ENCODE data around the gene IMPDH1.

Gene IMPDH1

DNA sequence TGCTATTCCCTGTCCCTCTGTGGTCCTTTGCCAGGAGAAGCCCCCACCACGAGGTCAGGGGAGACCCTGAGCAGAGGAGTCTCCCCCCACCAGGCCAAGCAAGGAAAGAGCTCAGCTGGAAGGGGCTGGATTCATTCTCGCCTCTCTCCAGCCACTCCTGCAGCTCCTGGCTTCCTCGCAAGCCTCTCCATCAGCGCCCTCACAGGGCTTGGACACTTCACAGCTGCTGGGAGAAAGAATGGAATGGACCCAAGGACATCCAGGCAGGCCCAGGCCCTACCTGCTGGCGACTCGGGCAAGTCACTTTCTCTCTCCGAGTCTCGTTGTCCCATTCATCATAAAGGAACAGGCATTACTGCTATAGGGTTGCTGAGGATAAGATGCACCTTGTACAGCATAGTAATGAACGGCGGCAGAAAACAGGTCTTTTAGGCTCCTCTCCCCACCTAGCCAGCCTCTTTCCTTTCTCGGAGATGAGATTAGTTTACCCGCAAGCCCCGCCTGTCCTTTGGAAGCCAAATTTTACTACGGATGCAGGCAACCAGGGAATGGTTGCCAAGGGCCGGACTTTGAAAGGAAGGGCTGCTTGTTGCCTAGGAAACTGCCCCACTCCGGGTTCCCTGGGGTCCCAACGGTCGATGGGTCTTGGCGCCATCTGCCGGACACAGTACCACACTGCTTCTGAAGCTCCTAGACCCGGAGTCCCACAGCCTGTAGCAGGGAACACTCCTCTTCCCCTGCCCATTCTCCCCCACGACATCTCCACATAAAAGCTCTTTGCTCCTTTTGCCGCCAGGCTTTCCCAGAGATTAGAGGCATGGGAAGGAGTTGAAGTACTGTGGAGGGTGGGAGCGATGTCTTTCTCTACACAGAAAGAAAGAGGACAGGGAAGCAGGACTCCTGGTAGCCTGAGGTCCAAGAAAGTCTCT, 22.3 kb downstream of the IMPDH1 start:
- peak; percentile 59 to 74 for DNase-seq

DNA sequence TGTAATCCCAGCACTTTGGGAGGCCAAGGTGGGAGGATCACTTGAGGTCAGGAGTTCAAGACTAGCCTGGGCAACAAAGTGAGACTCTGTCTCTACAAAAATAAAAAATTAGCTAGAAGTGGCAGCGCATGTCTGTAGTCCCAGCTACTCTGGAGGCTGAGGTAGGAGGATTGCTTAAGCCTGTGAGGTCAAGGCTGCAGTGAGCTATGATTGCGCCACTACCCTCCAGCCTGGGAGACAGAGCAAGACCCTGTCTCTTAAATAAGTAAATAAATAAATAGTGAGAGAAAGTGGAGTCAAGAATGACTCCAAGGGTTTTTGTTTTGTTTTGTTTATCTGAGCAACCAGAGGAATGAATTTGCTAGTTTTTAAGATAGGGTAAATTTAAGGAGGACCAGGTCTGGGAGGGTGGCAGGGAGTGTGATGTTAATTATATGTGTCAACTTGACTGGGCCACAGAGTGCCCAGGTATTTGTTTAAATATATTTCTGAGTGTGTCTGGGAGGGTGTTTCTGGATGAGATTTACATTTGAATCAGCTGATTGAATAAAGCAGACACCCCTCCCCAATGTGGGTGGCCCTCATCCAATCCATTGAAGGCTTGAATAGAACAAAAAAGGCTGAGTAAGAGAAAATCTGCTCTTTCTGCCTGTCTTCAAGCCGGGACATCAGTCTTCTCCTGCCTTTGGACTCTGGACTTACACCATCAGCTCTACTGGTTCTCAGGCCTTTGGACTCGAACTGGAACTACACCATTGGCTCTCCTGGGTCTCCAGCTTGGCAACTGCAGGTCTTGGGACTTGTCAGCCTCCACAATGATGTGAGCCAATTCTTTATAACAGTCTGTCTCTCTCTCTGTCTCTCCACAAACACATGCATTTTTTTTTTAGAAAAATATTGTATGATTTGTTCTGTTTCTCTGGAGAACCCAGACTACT, 23.5 kb downstream of the IMPDH1 start:
- no peak for DNase-seq

DNA sequence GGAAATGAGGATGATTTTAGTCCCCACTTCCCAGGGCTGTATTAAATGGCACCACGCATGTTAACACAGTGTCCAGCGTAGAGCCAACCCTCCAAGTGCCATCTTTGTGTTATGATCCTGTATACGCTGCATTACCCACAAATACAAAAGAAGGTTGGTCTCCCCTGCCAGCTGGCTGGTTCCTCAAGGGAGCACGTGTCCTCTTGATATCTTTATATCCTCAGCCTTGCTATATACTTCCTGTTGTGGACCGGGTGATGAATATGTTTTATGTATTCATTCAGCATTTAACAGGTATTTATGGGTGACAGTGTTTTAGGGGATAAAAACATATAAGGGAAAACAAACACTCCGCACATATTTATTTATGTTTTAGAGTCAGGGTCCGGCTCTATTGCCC, 25.1 kb downstream of the IMPDH1 start:
- no peak for DNase-seq

DNA sequence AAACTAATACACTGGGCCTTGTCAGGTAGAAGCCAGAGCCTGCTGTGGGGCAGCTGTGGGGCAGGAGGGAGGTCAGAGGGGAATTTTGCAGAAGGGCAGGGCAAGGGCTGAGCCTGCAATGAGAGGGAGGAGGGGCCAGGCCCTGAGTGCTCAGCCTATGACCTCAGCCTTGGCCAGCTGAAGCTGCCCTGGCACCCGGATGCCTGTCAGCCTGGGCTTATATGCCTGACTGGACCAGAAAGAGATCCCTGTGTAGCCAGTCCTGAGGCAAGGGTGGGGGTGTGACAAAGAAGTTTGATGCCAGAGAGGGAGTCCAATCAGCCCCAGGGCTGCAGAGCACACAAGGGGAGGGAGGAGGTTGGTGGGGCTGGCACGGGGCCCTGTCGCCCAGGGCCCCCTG, 26.0 kb downstream of the IMPDH1 start:
- DNase-seq, result no peak

DNA sequence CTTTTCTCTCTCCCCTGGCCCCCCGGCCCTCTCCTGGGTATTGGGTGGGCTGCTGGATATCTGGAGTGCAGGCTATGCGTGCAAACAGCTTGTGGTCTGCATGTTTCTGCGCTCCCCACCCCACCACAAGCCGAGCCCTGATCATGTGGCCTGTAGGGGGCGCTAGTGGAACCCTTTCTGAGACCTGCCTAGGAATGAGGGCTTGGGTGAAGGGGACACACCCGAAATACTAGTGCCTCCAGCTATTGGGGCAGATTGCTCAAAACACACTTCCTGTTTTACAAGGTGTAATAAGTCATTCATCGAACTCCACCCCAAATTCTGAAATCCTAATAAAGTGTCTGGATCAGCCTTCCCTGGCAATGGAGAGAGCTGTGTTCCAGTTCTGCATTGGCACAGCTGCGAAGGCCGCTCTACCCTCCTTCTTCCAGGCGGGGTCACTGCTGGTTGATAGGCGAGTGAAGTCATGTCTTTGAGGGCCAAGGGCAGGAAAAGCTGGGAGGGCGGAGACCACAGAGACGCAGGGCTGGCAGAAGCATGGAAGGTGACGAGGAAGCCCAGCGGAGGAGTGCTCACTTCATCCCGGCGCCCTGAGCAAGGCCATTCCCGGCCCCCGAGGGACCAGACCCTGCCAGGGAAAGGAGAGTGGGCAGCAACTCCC, 28.5 kb downstream of the IMPDH1 start:
- DNase-seq, result peak in 1 of 2 experiments; percentile 26

DNA sequence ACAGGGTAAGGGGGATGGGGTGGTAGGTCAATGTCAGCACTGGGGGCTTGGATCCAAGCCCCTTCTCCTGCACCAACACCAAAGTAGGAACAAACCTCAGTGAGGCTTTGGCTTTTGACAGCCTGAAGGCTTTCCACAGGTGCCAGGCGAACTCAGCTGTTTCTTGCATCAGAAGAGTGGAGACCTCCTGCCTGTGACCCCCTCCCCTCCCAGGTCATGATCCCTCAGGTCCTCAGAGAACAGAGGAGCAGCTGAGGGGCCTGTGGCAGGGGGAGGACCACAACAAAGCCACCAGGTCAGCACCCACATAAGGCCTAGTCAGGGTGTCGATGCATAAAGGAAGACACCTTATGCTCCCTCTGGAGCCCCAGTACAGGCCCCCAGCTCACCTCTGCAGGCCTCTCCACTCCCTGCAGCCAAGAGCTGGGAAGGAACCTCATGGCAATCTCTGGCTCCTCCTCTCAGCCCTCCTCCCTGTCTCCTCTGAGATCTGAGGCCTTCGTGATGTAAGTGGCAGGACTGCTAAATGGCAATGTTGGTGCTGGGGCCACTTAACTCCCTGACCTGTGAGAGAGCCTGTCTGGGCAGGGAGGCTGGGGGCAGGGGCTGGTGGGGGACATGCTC, 29.2 kb downstream of the IMPDH1 start:
- no peak for DNase-seq

DNA sequence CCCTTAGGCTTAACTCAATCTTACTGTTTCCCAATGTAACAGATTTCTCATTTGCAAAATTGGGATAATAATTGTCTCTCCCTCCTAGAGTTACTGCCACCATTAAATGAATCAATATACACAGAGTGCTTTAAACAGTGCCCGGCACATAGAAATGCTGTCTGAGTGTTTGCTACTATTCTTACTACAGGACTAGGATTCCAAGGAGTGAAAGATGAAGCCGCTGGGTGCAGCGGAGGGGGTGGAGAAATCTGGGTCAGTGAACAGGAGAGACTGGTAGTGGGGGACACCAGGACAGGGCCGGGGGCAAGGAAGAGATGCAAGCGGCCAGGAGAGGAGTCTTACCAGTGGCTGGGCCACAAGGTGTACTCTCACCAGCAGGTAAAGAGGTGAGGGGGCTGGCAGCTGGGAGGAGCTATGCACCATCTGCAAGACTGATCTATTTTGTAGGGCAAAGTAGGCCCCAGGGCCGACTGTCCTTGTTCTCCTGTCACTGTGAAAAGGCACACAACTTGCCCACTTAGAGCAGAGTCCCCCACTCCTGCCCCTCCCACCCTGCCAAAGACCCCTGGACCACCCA, 29.8 kb downstream of the IMPDH1 start:
- DNase-seq, result no peak

DNA sequence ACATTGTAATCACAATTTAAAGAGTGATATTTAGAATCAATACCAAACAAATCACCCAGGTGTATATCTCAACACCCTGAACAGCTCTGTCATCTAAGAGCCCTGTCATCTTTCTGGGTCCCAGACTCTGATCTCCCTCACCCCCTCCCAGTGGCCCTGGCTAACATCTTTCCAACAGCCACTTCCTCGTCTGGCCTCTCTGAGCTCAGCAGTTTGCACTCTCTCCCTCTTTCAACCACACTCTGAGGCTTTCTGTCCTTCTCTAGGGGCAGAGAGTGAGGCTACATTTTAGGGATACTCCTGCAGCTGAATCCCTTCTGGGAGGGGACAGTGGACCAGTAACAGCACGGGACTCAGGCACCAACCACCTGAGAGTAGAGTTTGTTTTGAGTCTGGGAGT, 31.1 kb downstream of the IMPDH1 start:
- no peak for DNase-seq

DNA sequence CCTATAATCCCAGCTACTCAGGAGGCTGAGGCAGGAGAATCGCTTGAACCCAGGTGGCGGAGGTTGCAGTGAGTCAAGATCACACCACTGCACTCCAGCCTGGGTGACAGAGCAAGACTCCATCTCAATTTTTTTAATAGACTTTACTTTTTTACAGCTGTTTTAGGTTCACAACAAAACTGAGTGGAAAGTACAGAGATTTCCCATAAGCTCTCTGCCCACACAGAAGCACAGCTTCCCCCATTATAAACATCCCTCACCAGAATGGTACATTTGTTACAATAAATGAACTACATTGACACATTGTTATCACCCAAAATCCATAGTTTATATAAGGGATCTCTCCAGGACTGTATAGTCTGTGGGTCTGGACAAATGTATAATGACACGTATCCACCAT, 33.7 kb downstream of the IMPDH1 start:
- DNase-seq, result no peak

DNA sequence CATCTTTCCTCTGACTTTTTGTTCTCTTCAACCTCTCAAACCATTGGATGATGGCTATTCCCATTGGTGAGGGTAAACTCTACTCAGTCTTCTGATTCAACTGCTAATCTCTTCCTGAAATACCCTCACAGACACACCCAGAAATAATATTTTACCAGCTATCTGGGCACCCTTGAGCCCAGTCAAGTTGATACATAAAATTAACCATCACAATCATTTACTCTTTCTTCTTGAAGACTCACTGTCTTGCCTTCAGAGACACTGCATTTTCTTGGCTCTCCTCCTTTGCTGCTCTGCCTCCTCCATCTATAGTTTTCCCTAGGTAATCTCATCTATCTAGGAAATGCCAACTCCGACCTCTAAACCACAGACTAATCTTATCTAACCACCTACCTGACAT, 35.7 kb downstream of the IMPDH1 start:
- DNase-seq, result no peak

DNA sequence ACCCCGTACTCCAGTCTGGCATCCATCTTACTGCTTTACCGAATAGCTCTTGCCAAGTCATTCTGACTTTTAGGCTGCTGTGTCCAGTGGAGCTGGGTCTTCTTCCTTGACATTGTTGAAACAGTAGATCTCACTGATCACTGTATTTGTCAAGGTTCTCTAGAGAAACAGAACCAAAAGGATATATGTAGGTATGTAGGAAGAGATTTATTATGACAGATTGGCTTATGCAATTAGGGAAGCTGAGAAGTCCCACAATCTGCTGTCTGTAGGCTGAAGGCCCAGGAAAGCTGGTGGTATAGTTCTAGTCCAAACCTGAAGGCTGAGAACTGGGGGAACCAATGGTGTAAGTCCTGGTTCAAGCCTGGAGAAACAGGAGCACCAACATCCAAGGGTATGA, 36.2 kb downstream of the IMPDH1 start:
- DNase-seq, result no peak

DNA sequence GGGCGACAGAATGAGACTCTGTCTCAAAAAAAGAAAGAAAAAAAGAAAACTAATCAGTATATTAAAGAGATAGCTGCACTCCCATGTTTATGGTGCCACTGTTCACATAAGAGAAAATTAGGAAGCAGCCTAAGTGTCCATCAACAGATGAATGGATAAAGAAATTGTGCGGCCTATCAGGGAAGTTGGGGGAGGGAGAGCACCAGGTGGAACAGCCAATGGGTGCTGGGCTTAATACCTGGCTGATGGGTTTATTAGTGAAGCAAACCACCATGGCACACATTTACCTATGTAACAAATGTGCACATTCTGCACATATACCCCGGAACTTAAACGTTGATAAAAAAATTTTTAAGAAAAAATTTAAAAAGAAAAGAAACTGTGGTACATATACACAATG, 39.3 kb downstream of the IMPDH1 start:
- no peak for DNase-seq

DNA sequence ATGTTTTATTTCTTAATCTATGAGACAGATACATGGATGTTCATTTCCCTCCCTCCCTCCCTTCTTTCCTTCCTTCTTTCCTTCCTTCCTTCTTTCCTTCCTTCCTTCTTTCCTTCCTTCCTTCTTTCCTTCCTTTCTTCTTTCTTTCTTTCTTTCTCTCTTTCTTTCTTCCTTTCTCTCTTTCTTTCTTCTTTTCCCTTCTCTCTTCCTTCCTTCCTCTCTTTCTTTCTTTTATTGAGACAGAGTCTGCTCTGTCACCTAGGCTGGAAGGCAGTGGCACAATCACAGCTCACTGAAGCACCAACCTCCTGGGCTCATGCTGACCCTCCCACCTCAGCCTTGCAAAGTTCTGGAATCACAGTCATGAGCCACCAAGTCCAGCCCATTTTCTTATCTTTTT, 42.8 kb downstream of the IMPDH1 start:
- no peak for DNase-seq

DNA sequence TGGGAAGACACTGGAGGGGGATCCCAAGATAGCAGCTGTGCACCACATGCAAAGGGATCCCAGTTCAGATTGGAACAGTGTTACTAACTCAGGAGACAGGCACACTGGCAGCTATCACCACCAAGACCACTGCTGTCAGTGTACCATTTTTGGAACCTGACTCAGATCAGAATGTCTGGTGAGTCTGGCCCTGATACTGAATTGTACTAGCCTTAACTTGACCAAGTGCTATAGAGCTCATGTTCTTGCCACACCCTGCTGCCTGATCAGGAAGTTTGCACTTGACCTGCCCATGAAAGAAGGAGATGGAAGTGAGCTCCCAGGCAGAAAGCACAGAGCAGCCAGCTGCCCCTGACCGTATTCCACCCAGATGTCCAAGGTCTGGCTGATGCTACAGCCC, 43.5 kb downstream of the IMPDH1 start:
- no peak for DNase-seq

DNA sequence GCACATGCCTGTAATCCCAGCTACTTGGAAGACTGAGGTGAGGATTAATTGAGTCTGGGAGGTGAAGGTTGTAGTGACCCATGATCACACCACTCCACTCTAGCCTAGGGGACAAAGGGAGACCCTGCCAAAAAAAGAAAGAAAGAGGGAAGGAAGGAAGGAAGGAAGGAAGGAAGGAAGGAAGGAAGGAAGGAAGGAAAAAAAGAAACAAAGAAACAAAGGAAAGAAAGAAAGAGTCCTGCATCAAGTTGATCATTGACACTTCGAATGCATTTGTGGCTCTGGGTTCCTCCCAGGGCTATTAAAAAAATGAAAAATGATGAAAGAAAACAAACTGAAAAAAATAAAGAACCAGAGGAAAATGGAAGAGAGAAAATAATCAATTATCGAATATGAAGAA, 44.4 kb downstream of the IMPDH1 start:
- no peak for DNase-seq

DNA sequence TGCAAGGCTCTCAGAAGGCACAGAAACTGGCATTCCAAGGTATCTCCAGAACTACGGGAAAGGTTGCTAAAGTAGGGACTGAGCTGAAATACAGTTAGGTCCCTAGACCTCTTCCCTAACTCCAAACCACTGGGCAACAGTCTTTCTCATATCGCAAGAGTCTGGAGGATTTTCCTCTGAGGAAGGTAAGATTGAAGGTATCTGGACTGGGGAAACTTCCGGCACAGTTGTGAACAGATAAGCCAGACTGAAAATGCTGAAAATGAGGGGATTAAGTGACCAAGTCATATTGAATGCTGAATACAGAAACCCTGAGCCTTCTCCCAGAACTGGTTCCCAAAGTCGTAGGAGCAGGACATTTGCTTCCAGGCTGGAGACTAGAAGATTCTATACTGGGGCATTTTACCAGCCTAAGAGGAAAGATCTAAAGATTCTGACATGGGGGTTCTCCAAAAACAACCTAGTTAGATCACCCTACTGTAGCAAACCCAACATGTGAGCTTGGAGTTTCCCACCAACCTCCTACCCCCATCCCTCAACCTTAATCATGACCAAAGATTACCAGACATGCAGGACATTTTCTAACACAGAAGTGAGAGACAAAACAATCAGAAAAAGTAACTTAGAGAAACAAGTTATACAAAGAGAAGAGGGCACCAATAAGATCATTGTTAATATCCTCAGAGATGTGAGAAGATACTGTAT, 45.5 kb downstream of the IMPDH1 start:
- DNase-seq, result no peak

DNA sequence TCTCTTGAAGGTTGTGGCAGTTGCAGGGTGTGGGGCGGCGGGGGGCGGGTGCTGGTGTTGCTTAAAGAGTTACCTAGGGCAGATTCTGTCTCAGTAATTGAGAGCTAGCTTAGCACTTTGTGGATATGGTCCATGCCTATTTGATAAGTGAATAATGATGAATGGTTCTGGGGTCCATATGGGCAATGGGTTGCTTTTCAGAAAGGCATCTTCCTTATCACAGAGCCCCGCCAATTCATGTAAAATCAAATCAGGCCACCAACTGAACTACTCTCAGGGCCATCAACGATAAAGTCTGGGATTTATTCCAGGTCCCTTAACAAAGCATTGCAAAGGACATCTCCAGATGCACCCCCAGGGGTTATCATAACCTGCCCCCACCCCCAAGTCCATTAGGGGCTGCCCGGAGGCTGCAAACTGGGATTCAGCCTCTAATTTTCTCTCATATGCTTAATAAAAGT, 46.5 kb downstream of the IMPDH1 start:
- DNase-seq, result no peak

DNA sequence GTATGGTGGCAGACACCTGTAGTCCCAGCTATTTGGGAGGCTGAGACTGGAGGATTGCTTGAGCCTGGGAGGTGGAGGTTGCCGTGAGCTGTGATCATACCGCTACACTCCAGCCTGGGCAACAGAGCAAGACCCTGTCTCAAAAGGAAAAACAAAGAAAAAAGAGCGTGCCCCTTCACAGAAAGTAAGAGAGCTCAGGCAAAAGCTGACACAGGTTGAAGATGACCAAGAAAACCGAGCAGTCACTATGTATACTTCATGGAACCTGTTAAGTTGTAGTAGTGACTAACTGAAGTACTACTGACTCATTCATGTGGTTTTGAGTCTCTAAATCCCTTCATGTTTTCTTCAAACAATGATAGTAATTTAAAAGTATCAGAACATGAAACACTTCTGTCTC, 47.1 kb downstream of the IMPDH1 start:
- DNase-seq, result no peak

DNA sequence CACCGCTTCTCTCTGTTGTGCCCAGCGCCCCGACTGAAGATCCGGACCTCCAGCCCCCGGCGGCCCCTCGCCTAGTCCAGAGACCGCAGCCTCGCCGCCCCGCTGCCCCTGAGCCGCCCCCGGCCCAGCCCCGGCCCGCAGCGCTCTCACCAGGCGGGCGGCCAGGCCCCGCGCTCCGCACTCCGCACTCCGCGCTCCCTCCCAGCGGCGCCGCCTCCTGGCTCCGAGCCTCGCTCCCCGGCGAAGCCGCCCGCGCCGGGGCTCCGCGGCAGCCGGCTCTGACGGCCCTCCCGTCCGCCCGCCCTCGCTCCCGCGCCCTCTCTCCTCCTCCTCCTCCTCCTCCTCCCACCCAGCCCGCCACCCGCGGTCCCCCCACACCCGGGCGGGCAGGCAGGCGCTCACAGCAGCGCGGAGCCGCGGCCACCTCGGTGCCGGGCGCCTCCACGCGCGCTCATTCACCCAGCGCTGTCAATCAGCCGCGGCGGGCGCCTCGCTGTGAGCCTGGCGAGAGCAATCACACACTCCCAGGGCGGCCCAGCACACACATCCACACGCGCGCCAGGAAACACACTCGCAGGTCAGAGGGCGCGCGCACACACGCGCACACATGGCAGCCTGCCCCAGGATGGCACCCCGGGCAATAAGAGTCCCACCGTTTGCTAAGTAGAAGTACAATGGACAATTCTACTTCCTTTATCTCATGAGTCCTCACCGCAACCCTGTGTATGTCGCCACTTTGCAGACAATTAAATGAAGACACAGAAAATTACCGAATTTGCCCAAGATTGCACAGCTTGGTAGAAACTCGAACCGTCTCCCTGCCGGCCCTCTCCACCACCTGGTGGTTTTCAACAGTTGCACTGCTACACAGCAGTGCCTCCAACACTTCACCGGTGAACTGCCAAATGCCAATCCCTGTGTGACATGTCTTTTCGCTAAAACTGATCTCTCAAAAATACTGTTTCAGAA, 48.1 kb downstream of the IMPDH1 start, which contains the start of gene PRRT4:
TSS of gene PRRT4 (minus strand) at position 280 of the 969 bp plus-strand sequence.
- peak in 1 of 2 experiments; percentile 26 for DNase-seq

DNA sequence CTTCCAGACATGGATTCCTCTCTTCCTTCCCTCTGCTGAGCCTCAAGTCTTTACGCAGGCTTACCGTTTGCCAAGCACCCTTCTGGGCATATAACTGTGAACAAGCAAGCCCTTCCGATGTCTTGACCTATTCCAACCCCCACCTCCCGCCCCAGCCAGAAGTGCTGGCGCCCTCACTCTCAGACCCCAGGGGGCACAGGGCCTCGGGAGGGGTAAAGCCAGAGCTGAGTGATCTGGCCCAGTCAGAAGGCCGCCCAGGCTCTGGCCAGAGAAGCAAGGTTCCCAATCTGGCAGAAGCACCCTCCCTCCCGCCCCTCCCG, 49.5 kb downstream of the IMPDH1 start:
- DNase-seq, result no peak
